Pancreas (tissue), 10 donors: ENCODE results near the gene LARP4B. TPM values are rescaled to one million over a fixed set of nuclear protein-coding genes. Genes with fewer than 3 reads are reported as not detected.

ENCODE experiments used
- ATAC-seq, 4 donors: fragments of 200-7000 bp; cut with Tn5 transposase; one replicate each; pipeline versions ENCODE4 v1.8.0 to v1.9.1; 2020; ENCODE audit warnings: mild to moderate bottlenecking in 4 of 4, moderate library complexity in 4 of 4
- DNase-seq, 6 donors: peaks; one replicate each; pipeline ENCODE4 v3.0.0-alpha.2; 2020
- FAIRE-seq: peaks from 2 replicates; lab custom pipeline; 2012; peaks lifted over from hg19 to GRCh38; lab: Jason Lieb, UNC
- H3K27ac ChIP-seq, 4 donors: fragments of 200-600 bp; sonication (generic); 1 replicate in 3 of 4; 2 replicates in 1 of 4; pipeline versions ENCODE4 v1.5.0 to v1.8.0; 2020
- H3K27me3 ChIP-seq, 4 donors: fragments of 200-600 bp; one replicate each; pipeline ENCODE4 v1.8.0; 2021
- H3K36me3 ChIP-seq, 3 donors: fragments of 200-600 bp; sonication (generic) in 1 of 3; one replicate each; pipeline versions ENCODE4 v1.5.0 to v1.8.0; 2020 to 2021
- H3K4me1 ChIP-seq, 3 donors: fragments of 200-600 bp; one replicate each; pipeline ENCODE4 v1.8.0; 2021
- H3K4me3 ChIP-seq, 4 donors: fragments of 200-600 bp; sonication (generic) in 2 of 4; one replicate each; pipeline versions ENCODE4 v1.5.0 to v1.8.0; 2020 to 2021
- H3K9me3 ChIP-seq, 4 donors: fragments of 200-600 bp; one replicate each; pipeline ENCODE4 v1.8.0; 2021
- CTCF ChIP-seq, 4 donors: fragments of 200-600 bp; sonication (generic) in 3 of 4; IDR thresholded peaks; one replicate each; pipeline versions ENCODE4 v1.5.0 to v1.8.0; 2021; ENCODE audit warnings: antibody characterized with exemption in 4 of 4
- WGBS, 2 donors: extraction: QIAGEN DNeasy Blood & Tissue Kit; methylation state at CpG; one replicate each; pipeline ENCODE4 v1.1.7; 2013; 5-methylcytosine and 5-hydroxymethylcytosine counted together
- intact Hi-C, 3 donors: fragments of 100-400 bp; cut with DNase I; formaldehyde crosslinking; loops; one replicate each; pipeline versions ENCODE4 v1.11.1 to v1.14.2; 2022
- polyA plus RNA-seq, 2 donors: library from polyadenylated mRNA; stranded (reverse); fragments of 200-250 nt; gene quantifications; one replicate each; pipeline ENCODE4 v1.2.3, GENCODE V29; 2013
- total RNA-seq, 6 donors: library from RNA; stranded (reverse); fragmentation: NEBNext Ultra II Directional in 4 of 6; extraction: Animal tissue kit (Norgen Biotek cat#: 25700) in 4 of 6; gene quantifications; one replicate each; pipeline versions ENCODE4 v1.2.1 to v1.2.4, GENCODE V29; 2021 to 2023
- donor health status: healthy with polysubstance abuse.
- donor health status: DM: no; HTN: no; CAD: no; lungs with moderate emphysema.
- donor health status: DM: no; HTN: no; CAD: no.
- donor health status: control.
- donor health status: control.
- donor health status: Bipolar disorder and iron deficiency.
- donor health status: DM: yes; HTN: yes; CAD: no.
- donor health status: DM: no; HTN: no; CAD: no.
- donor health status: DM: no; HTN: no; CAD: no.
- donor health status: DM: yes; HTN: yes; CAD: no.

Gene LARP4B
- total and polyA plus RNA-seq, 8 donors: 10.1 to 53.3 (median 32.2) TPM

- no peak for ATAC-seq
- 95 to 96% methylated on average over 2 of the region's 2 CpGs for WGBS, 2 donors
- intact Hi-C loops: no loop called here
- H3K9me3 ChIP-seq: no peaks in the 10 kb centered on the region
- no peaks in the 10 kb centered on the region for H3K36me3 ChIP-seq
- no peaks in the 10 kb centered on the region for H3K4me1 ChIP-seq
- DNase-seq: no peak
- H3K27me3 ChIP-seq: no peaks in the 10 kb centered on the region
- H3K4me3 ChIP-seq: no peak overlapping the region
- FAIRE-seq: no peak
- TF ChIP-seq CTCF (IDR thresholded peaks at IDR 0.05): no peak
- peak overlapping the region in 2 of 4 donors; percentile 4 to 21 for H3K27ac ChIP-seq
Observed at GRCh38 chr10:767794-768193, 163.7 kb downstream of the LARP4B start.

- no peak overlapping the region for H3K4me3 ChIP-seq
- H3K9me3 ChIP-seq: no peaks in the 10 kb centered on the region
- peak in 3 of 6 donors; percentile 53 to 72 (median 59) for DNase-seq
- 27 to 30% methylated on average over 1 of the region's 1 CpG for WGBS, 2 donors
- no peaks in the 10 kb centered on the region for H3K27me3 ChIP-seq
- H3K36me3 ChIP-seq: no peaks in the 10 kb centered on the region
- TF ChIP-seq CTCF (IDR thresholded peaks at IDR 0.05): no peak
- no peaks in the 10 kb centered on the region for H3K4me1 ChIP-seq
- peak; percentile 90 to 100 (median 100) for ATAC-seq
- H3K27ac ChIP-seq: peak overlapping the region in 2 of 4 donors; percentile 4 to 21
- no peak for FAIRE-seq
- intact Hi-C loops: no loop called here
Observed at GRCh38 chr10:767211-767610, 164.3 kb downstream of the LARP4B start.

GRCh38 chr10:761376-761775 lies 170.1 kb downstream of the LARP4B start:
- Histone ChIP-seq H3K4me3 (no peak overlapping the region), H3K27me3 (no peaks in the 10 kb centered on the region), H3K36me3 (no peaks in the 10 kb centered on the region), H3K27ac (no peak overlapping the region), H3K9me3 (no peaks in the 10 kb centered on the region), H3K4me1 (no peaks in the 10 kb centered on the region)
- DNase-seq (no peak), ATAC-seq (no peak), FAIRE-seq (no peak)
- intact Hi-C loops: no loop called here
- TF ChIP-seq CTCF (IDR thresholded peaks at IDR 0.05): no peak

GRCh38 chr10:760622-761021 lies 170.9 kb downstream of the LARP4B start:
- no peak overlapping the region for H3K27ac ChIP-seq
- no peak for ATAC-seq
- H3K4me3 ChIP-seq: no peak overlapping the region
- H3K27me3 ChIP-seq: no peaks in the 10 kb centered on the region
- no peak for DNase-seq
- no peaks in the 10 kb centered on the region for H3K36me3 ChIP-seq
- FAIRE-seq: no peak
- no peaks in the 10 kb centered on the region for H3K4me1 ChIP-seq
- H3K9me3 ChIP-seq: no peaks in the 10 kb centered on the region
- 74 to 78% methylated on average over 2 of the region's 2 CpGs for WGBS, 2 donors
- intact Hi-C loops: no loop called here
- no peak for TF ChIP-seq CTCF (IDR thresholded peaks at IDR 0.05)

- intact Hi-C loops: no loop called here
Observed at GRCh38 chr10:759898-760477, 171.5 kb downstream of the LARP4B start.

More at GRCh38 chr10:759898-760477, 171.5 kb downstream of the LARP4B start:
- Histone ChIP-seq H3K4me1 (no peaks in the 10 kb centered on the region), H3K4me3 (no peak overlapping the region), H3K9me3 (no peaks in the 10 kb centered on the region), H3K27me3 (no peaks in the 10 kb centered on the region), H3K27ac (no peak overlapping the region), H3K36me3 (no peaks in the 10 kb centered on the region)
- no peak for DNase-seq
- no peak for TF ChIP-seq CTCF (IDR thresholded peaks at IDR 0.05)
- no peak for ATAC-seq
- 79 to 93% methylated on average over 5 of the region's 5 CpGs for WGBS, 2 donors
- FAIRE-seq: no peak
